Testis (tissue), 3 donors: ENCODE measurements around the gene C2CD3. TPM values are rescaled to one million over a fixed set of nuclear protein-coding genes. Genes with fewer than 3 reads are reported as not detected.

Experiments used
- DNase-seq: peaks from one replicate; pipeline ENCODE4 v3.0.0-alpha.2; 2019
- H3K27ac ChIP-seq, 2 donors: fragments of 200-600 bp; sonication (generic); one replicate each; pipeline ENCODE4 v1.5.1; 2019
- H3K27me3 ChIP-seq: fragments of 200-600 bp; sonication (generic); one replicate; pipeline ENCODE4 v1.5.1; 2019
- H3K36me3 ChIP-seq: fragments of 200-600 bp; sonication (generic); one replicate; pipeline ENCODE4 v1.5.1; 2017; ENCODE audit warnings: low read depth; ENCODE audit errors: missing control alignments
- H3K4me1 ChIP-seq: fragments of 200-600 bp; sonication (generic); one replicate; pipeline ENCODE4 v1.5.1; 2019
- H3K4me3 ChIP-seq, 2 donors: fragments of 200-600 bp; sonication (generic); one replicate each; pipeline ENCODE4 v1.5.1; 2017 to 2019
- H3K9me3 ChIP-seq: fragments of 200-600 bp; sonication (generic); one replicate; pipeline ENCODE4 v1.5.1; 2017
- CTCF ChIP-seq, 3 experiments: fragments of 450-650 bp in 2 of 3; fragments of 200-600 bp in 1 of 3; sonication (generic) in 1 of 3; IDR thresholded peaks; one replicate each; pipeline ENCODE4 v1.5.1; 2016 to 2019; ENCODE audit warnings: antibody characterized with exemption in 3 of 3, mild to moderate bottlenecking in 2 of 3, moderate library complexity in 1 of 3
- POLR2A ChIP-seq: fragments of 450-650 bp; IDR thresholded peaks from one replicate; pipeline ENCODE4 v1.6.1; 2017; ENCODE audit warnings: antibody characterized with exemption, mild to moderate bottlenecking, moderate library complexity
- WGBS, 2 donors: methylation state at CpG; one replicate each; pipeline ENCODE4 v1.1.5; 2018; 5-methylcytosine and 5-hydroxymethylcytosine counted together
- intact Hi-C: fragments of 100-400 bp; cut with DNase I; formaldehyde crosslinking; loops from one replicate; pipeline ENCODE4 v1.15.1; 2023; ENCODE audit warnings: low total_unique reads
- polyA plus RNA-seq: library from polyadenylated mRNA; stranded (reverse); fragments of 350-450 nt; fragmentation: Illumina TruSeq; extraction: RNeasy Lipid Tissue Mini Kit (QIAGEN cat#74804); gene quantifications from one replicate; pipeline ENCODE4 v1.2.3, GENCODE V29; 2014; ENCODE audit warnings: low read depth, low replicate concordance; ENCODE audit not compliant: insufficient read depth
- total RNA-seq, 2 donors: library from RNA; depleted of rRNA; stranded (reverse); fragments of >200 nt; gene quantifications; one replicate each; pipeline ENCODE4 v1.2.3, GENCODE V29; 2016

C2CD3 gene
- total and polyA plus RNA-seq, 3 donors from 2014 or later: 56.1 to 89.4 (median 59.0) TPM

GRCh38 chr11:74018331-74019005 is 152.3 kb downstream of the C2CD3 start:
- Histone ChIP-seq H3K4me1 (peaks cover 6% of the 10 kb centered on the region), H3K27me3 (no peaks in the 10 kb centered on the region), H3K36me3 (no peaks in the 10 kb centered on the region), H3K4me3 (no peak overlapping the region), H3K27ac (peak overlapping the region in 1 of 2 donors; percentile 8), H3K9me3 (no peaks in the 10 kb centered on the region)
- no peak for TF ChIP-seq POLR2A
- peak in 1 of 3 experiments; percentile 12 for TF ChIP-seq CTCF (IDR thresholded peaks at IDR 0.05)
- DNase-seq: peak; percentile 79
- intact Hi-C loops: no loop called here
- WGBS, 2 donors: 56 to 64% methylated on average over 8 to 9 of the region's 9 CpGs

- Histone ChIP-seq H3K4me3 (no peak overlapping the region), H3K4me1 (peaks cover 6% of the 10 kb centered on the region), H3K27ac (no peak overlapping the region), H3K36me3 (no peaks in the 10 kb centered on the region), H3K27me3 (no peaks in the 10 kb centered on the region), H3K9me3 (no peaks in the 10 kb centered on the region)
- WGBS, 2 donors: 81 to 89% methylated on average over 3 of the region's 3 CpGs
- TF ChIP-seq CTCF (IDR thresholded peaks at IDR 0.05) (no peak), POLR2A (no peak)
- no peak for DNase-seq
- intact Hi-C loops: no loop called here
Observed at GRCh38 chr11:74017631-74018030, 153.2 kb downstream of the C2CD3 start.

- H3K4me1 ChIP-seq: peaks cover 6% of the 10 kb centered on the region
Observed at GRCh38 chr11:74015919-74016684, 154.7 kb downstream of the C2CD3 start.

GRCh38 chr11:74014880-74015279 is 155.9 kb downstream of the C2CD3 start:
- Histone ChIP-seq H3K36me3 (no peaks in the 10 kb centered on the region), H3K27ac (no peak overlapping the region), H3K9me3 (no peaks in the 10 kb centered on the region), H3K27me3 (no peaks in the 10 kb centered on the region), H3K4me1 (peaks cover 6% of the 10 kb centered on the region), H3K4me3 (no peak overlapping the region)
- TF ChIP-seq CTCF (IDR thresholded peaks at IDR 0.05) (no peak), POLR2A (no peak)
- 70 to 93% methylated on average over 2 of the region's 2 CpGs for WGBS, 2 donors
- DNase-seq: no peak
- intact Hi-C loops: no loop called here

More at GRCh38 chr11:74015919-74016684, 154.7 kb downstream of the C2CD3 start:
- H3K36me3 ChIP-seq: no peaks in the 10 kb centered on the region
- H3K9me3 ChIP-seq: no peaks in the 10 kb centered on the region
- intact Hi-C loops: no loop called here
- no peak overlapping the region for H3K4me3 ChIP-seq
- no peak for TF ChIP-seq POLR2A
- TF ChIP-seq CTCF (IDR thresholded peaks at IDR 0.05): no peak
- no peaks in the 10 kb centered on the region for H3K27me3 ChIP-seq
- DNase-seq: no peak
- no peak overlapping the region for H3K27ac ChIP-seq
- WGBS, 2 donors: 92 to 99% methylated on average over 5 of the region's 5 CpGs
